SJCRH30 (cell line): ENCODE data around the gene SLC48A1. TPM values are rescaled to one million over a fixed set of nuclear protein-coding genes. Genes with fewer than 3 reads are reported as not detected.
A peak's percentile ranks its signal among the peaks of the same experiment; 100 is the strongest.

Source experiments
- DNase-seq, 2 experiments: peaks; one replicate each; pipeline ENCODE4 v3.0.0-alpha.2; 2015 to 2020
- H3K27ac ChIP-seq: fragments of 250-450 bp; sonication (Bioruptor Pico); 2 replicates; pipeline ENCODE4 v1.5.1; 2020; ENCODE audit warnings: mild to moderate bottlenecking, moderate library complexity
- H3K27me3 ChIP-seq: fragments of 250-450 bp; sonication (Bioruptor Pico); 2 replicates; pipeline ENCODE4 v1.5.1; 2020; ENCODE audit warnings: mild to moderate bottlenecking, moderate library complexity
- H3K36me3 ChIP-seq: fragments of 250-450 bp; sonication (Bioruptor Pico); 2 replicates; pipeline ENCODE4 v1.5.1; 2020; ENCODE audit warnings: mild to moderate bottlenecking, moderate library complexity
- H3K4me1 ChIP-seq: fragments of 250-450 bp; sonication (Bioruptor Pico); 2 replicates; pipeline ENCODE4 v1.5.1; 2020; ENCODE audit warnings: mild to moderate bottlenecking, moderate library complexity
- H3K4me3 ChIP-seq: fragments of 250-450 bp; sonication (Bioruptor Pico); 2 replicates; pipeline ENCODE4 v1.5.1; 2020; ENCODE audit warnings: mild to moderate bottlenecking, moderate library complexity
- H3K9me3 ChIP-seq: fragments of 250-450 bp; sonication (Bioruptor Pico); replicated peaks from 2 replicates; pipeline ENCODE4 v1.5.1; 2020; ENCODE audit warnings: mild to moderate bottlenecking, moderate library complexity
- total RNA-seq: library from RNA; depleted of rRNA; stranded (reverse); fragments of >200 nt; shearing (Covaris generic); gene quantifications from 2 replicates; pipeline ENCODE4 v1.2.3, GENCODE V29; 2014

The SLC48A1 gene
- total RNA-seq, 1 experiment from 2014 or later: 1.4 TPM

DNA sequence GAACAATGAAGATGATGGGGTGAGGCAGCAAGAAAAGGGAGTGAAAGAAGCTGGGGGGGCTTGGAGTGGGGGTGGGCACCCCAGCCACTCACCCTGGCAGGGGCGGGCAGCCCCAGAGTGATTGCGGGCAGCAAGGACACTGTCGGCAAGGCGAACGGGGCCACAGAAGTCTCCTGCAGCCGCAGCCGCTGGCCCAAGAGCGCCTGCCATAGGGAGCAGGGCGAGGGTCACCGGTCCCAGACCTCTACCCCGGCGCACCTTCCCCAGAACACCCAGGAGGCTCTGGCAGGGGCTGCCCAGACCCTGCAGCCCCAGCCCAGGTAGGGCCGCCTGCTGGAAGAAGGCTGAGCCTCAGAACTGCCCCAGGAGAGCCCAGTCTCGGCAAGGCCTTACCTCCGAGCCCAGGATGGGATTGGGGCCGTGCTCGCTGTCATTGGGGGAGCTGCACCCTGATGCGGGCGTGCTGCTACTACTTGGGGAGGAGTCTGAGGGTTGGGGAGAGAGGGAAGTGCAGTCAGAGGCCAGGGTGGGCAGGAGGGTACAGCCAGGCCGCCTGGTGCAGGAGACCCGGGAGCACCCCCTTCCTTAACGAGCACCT lies 22.9 kb downstream of the SLC48A1 start:
- Histone ChIP-seq H3K4me1 (no peaks in the 10 kb centered on the region), H3K27me3 (no peaks in the 10 kb centered on the region), H3K4me3 (no peak overlapping the region), H3K36me3 (peaks cover 39% of the 10 kb centered on the region), H3K27ac (no peak overlapping the region), H3K9me3 (no peaks in the 10 kb centered on the region)
- DNase-seq: no peak

DNA sequence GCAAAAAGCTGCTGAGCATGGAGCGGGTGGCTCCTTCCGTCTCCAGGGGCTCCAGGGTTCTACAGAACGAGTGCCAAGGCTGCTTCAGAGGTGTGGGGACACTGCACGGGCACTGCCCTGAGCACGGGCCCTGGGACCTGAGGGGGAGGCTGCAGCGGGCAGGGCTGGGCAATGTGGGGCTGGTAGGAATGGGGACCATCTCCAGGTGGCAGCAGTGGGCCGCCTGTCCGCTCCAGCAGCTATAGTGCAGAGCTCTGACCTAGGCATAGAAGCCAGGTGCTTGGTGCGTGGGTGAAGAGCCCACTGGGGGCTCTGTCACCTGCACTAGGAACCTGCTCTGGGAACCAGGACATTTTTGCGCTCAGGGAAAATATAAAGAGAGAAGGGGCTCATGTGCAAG lies 24.4 kb downstream of the SLC48A1 start:
- Histone ChIP-seq H3K36me3 (peaks cover 30% of the 10 kb centered on the region), H3K4me1 (no peaks in the 10 kb centered on the region), H3K9me3 (no peaks in the 10 kb centered on the region), H3K4me3 (no peak overlapping the region), H3K27ac (no peak overlapping the region), H3K27me3 (no peaks in the 10 kb centered on the region)
- DNase-seq: peak in 1 of 2 experiments; percentile 48

DNA sequence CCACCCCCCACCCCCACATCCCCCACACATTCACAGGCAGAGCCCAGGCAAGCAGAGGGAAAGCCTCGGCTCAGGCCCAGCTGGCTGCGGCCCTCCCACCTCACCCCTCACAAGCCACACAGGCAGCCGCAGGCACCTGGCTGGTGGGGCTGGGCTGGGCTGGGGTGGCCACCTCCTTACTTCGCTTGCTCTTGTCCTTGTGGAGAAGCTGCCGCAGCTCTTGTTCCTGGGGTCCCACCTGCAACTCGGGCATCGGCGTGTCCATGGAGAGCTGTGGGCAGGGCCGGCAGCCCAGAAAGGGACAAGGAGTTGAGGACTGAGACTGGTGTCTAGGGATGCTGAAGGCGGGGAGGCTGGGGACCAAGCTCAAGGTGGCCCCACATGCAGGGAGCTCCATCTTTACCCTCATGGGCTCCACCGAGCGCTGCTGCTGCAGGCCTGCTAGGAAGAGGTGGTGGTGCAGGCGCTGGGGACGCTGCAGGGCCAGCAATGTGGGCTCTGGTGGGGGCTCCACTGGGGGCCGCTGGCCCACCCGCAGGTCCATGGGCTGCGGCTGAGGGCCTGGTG lies 25.4 kb downstream of the SLC48A1 start:
- Histone ChIP-seq H3K27me3 (no peaks in the 10 kb centered on the region), H3K4me3 (no peak overlapping the region), H3K4me1 (no peaks in the 10 kb centered on the region), H3K36me3 (peaks cover 25% of the 10 kb centered on the region), H3K9me3 (no peaks in the 10 kb centered on the region), H3K27ac (no peak overlapping the region)
- DNase-seq: no peak

DNA sequence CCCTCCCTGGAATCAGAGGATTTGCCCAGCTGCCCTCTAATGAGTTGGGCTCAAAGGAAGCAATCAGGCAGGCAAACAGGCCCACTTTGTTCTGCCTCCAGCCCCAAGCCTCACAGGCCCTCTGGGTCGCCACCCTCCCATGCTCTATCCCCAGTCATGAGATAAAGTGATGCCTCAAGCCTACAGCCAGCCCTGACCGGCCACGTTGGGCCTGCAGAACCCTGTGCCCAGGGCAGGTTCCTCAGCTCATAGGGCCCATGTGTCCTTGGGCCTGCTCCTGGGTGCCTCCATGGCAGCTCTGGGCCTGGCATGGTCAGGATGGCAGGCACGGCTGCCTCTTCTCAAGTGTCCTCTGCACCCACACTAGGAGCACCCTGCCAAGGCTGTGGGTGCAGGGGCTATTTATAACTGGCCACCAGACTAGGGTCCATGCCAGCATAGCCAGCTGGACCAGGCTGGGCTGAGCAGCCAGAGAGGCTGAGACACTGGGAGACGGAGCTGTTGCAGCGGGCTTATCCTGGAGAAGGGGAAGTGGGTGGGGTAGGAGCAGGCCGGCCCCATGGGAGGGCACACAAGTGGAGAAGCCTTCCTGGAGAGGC lies 26.4 kb downstream of the SLC48A1 start:
- Histone ChIP-seq H3K27ac (no peak overlapping the region), H3K27me3 (no peaks in the 10 kb centered on the region), H3K4me1 (no peaks in the 10 kb centered on the region), H3K4me3 (no peak overlapping the region), H3K36me3 (peaks cover 28% of the 10 kb centered on the region), H3K9me3 (no peaks in the 10 kb centered on the region)
- no peak for DNase-seq

DNA sequence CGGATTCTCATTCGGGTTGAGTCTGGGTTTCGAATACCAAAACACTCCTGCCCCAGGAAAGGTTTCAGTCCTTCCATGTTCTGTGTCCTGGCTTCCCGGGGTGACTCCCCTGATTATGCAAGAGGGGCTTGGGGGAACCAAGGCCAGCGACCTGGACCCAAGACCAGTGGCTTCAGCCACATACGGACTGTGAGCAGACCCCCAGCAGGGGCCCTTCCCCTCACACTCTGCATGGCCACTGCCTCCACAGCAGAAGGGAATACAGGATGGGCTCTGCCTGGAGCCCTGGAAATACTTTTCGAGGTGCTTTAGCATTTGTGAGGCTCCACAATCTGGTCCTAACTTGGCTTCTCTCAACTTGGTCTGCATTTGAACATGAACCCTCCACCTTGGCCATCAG lies 27.5 kb downstream of the SLC48A1 start:
- peaks cover 23% of the 10 kb centered on the region for H3K36me3 ChIP-seq
- no peak for DNase-seq
- no peak overlapping the region for H3K27ac ChIP-seq

DNA sequence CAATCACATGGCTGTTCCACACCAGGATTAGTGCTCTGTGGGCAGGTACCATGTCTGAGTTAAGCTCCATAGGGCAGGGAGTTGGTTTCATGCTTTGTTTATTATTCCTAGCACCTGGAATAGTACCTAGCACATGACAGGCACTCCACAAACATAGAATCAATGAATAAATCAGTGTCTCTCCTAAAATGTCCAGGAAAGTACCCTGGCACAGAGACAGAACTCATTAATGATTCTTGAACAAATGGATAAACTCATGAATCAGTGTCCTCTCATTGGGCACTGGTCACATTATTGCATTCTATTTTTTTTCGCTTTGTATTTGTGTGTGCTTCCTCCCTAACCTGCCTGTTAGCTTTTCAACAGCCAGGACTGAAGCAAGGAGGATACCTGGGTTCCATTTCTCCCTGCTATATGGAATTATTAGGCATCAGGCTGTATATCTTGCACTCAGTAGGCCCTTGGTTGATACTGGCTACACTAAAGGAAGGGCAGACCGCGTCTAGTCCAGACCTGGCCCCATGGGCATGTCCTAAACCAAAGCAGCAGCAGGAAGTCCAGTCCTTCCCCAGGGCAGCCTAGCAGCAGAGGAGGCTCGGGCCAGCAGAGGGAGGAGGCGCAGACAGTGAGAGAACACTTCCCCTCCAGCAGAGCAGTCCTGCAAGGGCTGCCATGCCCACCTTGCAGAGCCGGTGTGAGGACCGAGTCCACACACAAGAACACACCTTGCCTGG lies 28.3 kb downstream of the SLC48A1 start:
- Histone ChIP-seq H3K9me3 (no peaks in the 10 kb centered on the region), H3K4me3 (no peak overlapping the region), H3K36me3 (peaks cover 20% of the 10 kb centered on the region), H3K27me3 (no peaks in the 10 kb centered on the region), H3K4me1 (no peaks in the 10 kb centered on the region), H3K27ac (no peak overlapping the region)
- DNase-seq: no peak

More for the DNA sequence above, 27.5 kb downstream of the SLC48A1 start:
- H3K27me3 ChIP-seq: no peaks in the 10 kb centered on the region
- H3K9me3 ChIP-seq: no peaks in the 10 kb centered on the region
- no peak overlapping the region for H3K4me3 ChIP-seq
- H3K4me1 ChIP-seq: no peaks in the 10 kb centered on the region

DNA sequence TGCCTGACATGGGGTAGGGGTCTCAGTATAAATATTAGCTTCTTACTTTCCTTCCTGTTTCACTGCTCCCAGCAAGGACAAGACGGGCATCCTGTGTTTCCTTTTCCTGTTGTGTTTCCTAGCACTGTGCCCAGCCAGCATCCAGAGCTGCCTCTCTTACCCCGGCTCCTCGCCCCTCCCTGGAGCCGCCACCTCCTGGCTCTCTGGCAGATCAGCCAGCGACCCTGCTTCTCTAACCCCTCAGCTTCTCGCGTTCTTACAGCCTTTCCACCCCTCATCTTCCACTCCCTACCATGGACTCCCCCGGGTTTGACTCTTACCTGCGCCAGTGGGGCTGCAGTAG lies 28.8 kb downstream of the SLC48A1 start:
- Histone ChIP-seq H3K27ac (no peak overlapping the region), H3K36me3 (peaks cover 19% of the 10 kb centered on the region), H3K4me3 (no peak overlapping the region), H3K4me1 (no peaks in the 10 kb centered on the region), H3K27me3 (no peaks in the 10 kb centered on the region), H3K9me3 (no peaks in the 10 kb centered on the region)
- no peak for DNase-seq

DNA sequence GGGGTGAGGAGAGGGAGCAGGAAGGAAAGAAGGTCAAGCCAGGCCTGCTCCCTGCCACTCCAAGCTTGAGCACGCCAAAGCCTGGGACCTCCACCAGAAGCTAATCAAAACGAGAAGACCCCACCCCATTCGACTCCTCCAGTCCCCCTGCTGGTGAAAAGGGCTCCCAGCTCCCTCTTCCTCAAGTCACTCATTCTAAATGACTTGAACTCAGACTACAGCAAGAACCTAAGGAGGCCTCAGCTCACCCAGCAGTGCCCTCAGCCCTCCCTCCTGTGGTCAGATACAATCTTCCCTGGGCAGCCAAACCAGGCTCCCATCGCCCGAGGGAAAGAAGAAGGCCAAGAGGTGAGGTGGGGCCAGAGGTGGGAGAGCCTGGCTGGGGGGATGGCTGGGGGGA lies 29.3 kb downstream of the SLC48A1 start:
- no peak overlapping the region for H3K27ac ChIP-seq
- no peak for DNase-seq
- H3K4me1 ChIP-seq: no peaks in the 10 kb centered on the region
- H3K27me3 ChIP-seq: no peaks in the 10 kb centered on the region
- H3K4me3 ChIP-seq: no peak overlapping the region
- no peaks in the 10 kb centered on the region for H3K9me3 ChIP-seq
- peaks cover 17% of the 10 kb centered on the region for H3K36me3 ChIP-seq

DNA sequence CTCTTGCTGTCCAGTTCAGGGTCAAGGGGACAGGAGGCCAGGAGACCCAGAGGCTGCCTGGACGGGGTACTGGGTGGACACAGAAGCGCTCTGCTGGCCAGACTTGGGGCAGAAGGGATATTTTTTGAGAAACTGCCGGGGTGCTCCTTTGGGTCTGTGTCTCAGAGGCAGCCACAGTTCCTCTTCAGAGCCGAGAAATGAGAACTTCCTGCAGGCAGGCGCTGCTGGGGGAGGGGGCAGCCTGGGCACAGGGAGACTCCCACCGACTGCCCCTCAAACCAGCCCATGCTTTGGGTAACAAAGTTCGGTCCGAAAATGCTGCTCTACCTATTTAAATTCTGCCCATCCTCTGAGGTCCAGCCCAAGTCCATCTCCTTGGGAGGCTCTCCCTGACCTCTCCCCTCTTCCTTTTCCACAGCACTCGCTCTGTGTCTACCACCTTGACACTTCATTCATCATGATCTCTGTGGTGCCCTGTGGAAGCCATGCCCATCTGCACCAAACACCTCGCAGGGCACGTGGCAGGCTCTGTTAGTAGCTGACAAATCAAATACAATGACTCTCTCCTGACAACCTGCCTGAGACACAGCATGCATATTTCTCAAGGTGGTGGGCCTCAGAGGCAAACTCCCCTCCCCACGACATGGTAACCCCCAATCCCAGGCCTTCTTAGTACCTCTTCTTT lies 30.3 kb downstream of the SLC48A1 start:
- H3K27ac ChIP-seq: no peak overlapping the region
- no peak overlapping the region for H3K4me3 ChIP-seq
- H3K27me3 ChIP-seq: no peaks in the 10 kb centered on the region
- H3K4me1 ChIP-seq: peaks cover 8% of the 10 kb centered on the region
- H3K36me3 ChIP-seq: peaks cover 17% of the 10 kb centered on the region
- H3K9me3 ChIP-seq: no peaks in the 10 kb centered on the region
- DNase-seq: no peak

DNA sequence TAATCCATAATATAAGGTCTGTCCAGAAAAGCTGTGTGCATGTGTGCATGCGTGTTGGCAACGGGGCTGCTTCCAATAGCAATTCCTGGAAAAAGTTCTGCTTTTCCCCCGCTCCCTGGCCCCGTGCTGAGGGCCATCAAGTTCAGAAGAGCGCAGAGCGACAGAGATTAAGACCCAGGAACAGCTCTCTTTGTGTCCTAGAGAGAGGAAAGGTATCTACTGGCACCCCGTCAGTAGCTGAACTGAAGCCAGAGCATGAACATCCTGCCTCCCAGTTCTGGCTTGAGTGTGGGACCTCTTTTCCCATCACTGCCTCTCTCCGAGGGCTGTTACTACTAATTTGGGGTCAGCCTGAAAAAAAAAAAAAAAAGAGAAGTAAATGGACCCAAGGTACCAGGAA lies 31.1 kb downstream of the SLC48A1 start:
- Histone ChIP-seq H3K36me3 (peaks cover 17% of the 10 kb centered on the region), H3K4me1 (peaks cover 14% of the 10 kb centered on the region), H3K4me3 (no peak overlapping the region), H3K27ac (no peak overlapping the region), H3K27me3 (no peaks in the 10 kb centered on the region), H3K9me3 (no peaks in the 10 kb centered on the region)
- DNase-seq: no peak

DNA sequence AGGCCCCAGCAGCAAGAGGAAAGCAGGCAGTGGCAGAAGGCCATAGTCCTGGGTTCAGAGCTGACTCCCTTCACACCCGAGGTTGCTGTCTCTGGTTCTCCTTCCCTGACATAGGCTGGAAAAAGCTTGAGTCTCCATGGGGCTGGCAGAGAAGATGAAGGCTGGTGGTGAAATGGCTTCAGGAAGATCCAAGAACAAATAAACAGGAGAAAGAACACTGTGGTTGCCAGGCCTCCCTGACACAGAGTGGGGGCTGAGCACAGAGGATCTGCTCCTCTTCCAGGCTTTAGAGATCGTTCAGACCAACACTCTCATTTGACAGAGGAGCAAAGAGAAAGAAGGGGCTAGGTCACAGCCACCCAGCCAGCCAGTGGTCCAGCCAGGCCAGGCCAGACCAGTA lies 32.4 kb downstream of the SLC48A1 start:
- no peaks in the 10 kb centered on the region for H3K9me3 ChIP-seq
- DNase-seq: no peak
- no peaks in the 10 kb centered on the region for H3K27me3 ChIP-seq
- H3K4me3 ChIP-seq: no peak overlapping the region
- peaks cover 14% of the 10 kb centered on the region for H3K4me1 ChIP-seq
- H3K27ac ChIP-seq: no peak overlapping the region
- H3K36me3 ChIP-seq: peaks cover 17% of the 10 kb centered on the region

DNA sequence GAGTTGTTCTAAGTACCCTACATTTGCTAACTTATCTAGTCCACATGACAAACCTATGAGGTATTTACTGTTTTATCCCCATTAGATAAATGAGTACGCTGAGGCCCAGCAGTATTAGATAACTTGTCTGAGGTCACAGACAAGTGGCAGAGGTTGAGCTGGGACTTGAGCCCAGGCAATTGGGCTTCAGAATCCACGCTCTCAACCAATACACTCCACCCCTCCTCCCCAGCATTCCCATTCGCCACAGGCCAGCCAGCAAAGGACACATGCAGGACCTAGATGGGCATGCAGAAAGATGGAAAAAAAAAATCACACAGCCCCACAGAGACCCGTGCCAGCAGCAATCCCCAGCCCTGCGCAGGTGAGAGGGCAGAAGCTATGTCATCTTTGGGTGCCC lies 34.3 kb downstream of the SLC48A1 start:
- DNase-seq: no peak
- H3K36me3 ChIP-seq: peaks cover 23% of the 10 kb centered on the region
- no peaks in the 10 kb centered on the region for H3K27me3 ChIP-seq
- H3K27ac ChIP-seq: no peak overlapping the region
- peaks cover 14% of the 10 kb centered on the region for H3K4me1 ChIP-seq
- no peak overlapping the region for H3K4me3 ChIP-seq
- H3K9me3 ChIP-seq: no peaks in the 10 kb centered on the region

DNA sequence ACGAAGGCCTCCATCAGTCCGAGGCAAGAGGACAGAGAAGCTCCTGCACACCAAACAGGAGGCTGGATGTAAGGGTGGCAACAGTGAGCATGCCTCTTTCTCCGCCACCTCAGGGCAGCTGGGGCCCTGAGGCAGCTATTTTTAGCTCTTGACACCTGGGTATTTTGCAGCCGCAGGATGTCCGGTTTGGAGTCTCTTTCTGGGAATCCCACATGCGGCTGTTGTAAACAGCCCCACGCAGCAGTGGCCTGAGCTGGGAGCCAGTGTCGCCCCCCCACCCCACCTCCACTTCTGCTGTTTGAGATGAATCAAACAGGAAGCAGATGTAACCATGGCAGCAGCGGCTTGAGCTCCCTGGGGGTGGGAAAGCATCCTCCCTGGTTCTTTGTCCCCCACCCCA lies 35.0 kb downstream of the SLC48A1 start:
- peaks cover 23% of the 10 kb centered on the region for H3K36me3 ChIP-seq
- no peak overlapping the region for H3K4me3 ChIP-seq
- H3K27ac ChIP-seq: no peak overlapping the region; the same call in 1 of the 2 replicates
- DNase-seq: peak; percentile 53 to 69
- H3K27me3 ChIP-seq: no peaks in the 10 kb centered on the region
- H3K4me1 ChIP-seq: peaks cover 19% of the 10 kb centered on the region
- H3K9me3 ChIP-seq: no peaks in the 10 kb centered on the region

DNA sequence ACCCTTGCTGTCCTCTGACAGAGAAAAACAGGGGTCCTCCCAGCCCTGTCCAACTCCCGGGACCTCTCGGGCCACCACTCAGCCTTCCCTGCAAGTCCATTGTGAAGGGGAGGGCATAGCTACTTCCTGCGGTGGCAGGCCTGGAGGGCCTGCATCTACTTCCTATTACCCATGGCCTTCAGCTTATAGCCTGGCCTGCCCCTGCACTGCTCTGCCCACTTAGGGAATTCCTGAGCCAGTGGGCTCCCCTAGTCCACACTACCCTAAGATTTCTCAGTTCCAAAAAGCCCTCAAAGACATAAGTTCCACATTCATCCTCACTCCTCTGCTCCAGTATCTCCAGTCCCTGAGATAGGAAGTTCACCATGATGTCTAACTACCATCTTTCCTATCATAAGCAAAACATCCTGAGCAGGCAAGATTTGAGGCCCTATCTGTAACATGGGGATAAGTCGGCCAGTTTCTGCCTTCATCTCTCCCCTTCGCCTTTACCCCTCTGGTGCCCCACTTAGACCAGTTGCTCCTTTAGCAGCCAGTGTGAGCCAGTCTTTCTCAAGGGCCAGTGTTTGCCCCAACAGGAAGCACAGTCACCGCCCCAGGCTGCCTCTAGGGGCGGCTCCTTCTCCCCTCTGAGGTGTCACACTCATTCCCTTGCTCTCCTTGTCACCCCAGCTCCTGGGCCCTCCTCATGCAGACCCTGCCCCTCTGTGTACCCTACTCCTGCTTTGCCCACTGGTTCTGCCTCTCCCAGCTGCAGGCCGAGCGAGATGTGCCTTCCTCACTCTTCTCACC lies 35.7 kb downstream of the SLC48A1 start:
- peaks cover 21% of the 10 kb centered on the region for H3K36me3 ChIP-seq
- H3K4me3 ChIP-seq: no peak overlapping the region
- peak in 1 of 2 experiments; percentile 34 for DNase-seq
- no peak overlapping the region; the same call in 1 of the 2 replicates for H3K27ac ChIP-seq
- H3K4me1 ChIP-seq: peaks cover 26% of the 10 kb centered on the region
- no peaks in the 10 kb centered on the region for H3K9me3 ChIP-seq
- H3K27me3 ChIP-seq: no peaks in the 10 kb centered on the region
